Small intestine (tissue), 7 donors: ENCODE measurements around the gene TRHDE. TPM values are rescaled to one million over a fixed set of nuclear protein-coding genes. Genes with fewer than 3 reads are reported as not detected.
"Not testable (repeated sequence)": the region's sequence is repeated elsewhere in the genome, so short reads cannot be mapped to it uniquely, and the experiment has no call there.

ENCODE experiments used
- DNase-seq, 2 donors: peaks; one replicate each; pipeline versions ENCODE4 v3.0.0 to v3.0.0-alpha.2; 2013
- FAIRE-seq: peaks from 2 replicates; lab custom pipeline; 2012; peaks lifted over from hg19 to GRCh38; lab: Jason Lieb, UNC
- H3K27ac ChIP-seq, 3 donors: one replicate each; pipeline ENCODE4 v1.5.1; 2013; ENCODE audit warnings: low read length in 2 of 3, mild to moderate bottlenecking in 2 of 3, control low read depth in 1 of 3, inconsistent platforms in 1 of 3, low read depth in 1 of 3, moderate library complexity in 1 of 3
- H3K27me3 ChIP-seq, 3 donors: one replicate each; pipeline ENCODE4 v1.6.1; 2013; ENCODE audit warnings: low read length in 3 of 3, inconsistent platforms in 1 of 3; ENCODE audit not compliant: control insufficient read depth in 3 of 3, insufficient read depth in 3 of 3
- H3K36me3 ChIP-seq, 3 donors: one replicate each; pipeline ENCODE4 v1.6.1; 2013; ENCODE audit warnings: low read length in 3 of 3, inconsistent platforms in 1 of 3, low read depth in 1 of 3, mild to moderate bottlenecking in 1 of 3, moderate library complexity in 1 of 3; ENCODE audit not compliant: control insufficient read depth in 3 of 3, insufficient read depth in 2 of 3
- H3K4me1 ChIP-seq, 3 donors: one replicate each; pipeline ENCODE4 v1.6.1; 2013; ENCODE audit warnings: low read length in 2 of 3, inconsistent platforms in 1 of 3, low read depth in 1 of 3, mild to moderate bottlenecking in 1 of 3, moderate library complexity in 1 of 3; ENCODE audit not compliant: control insufficient read depth in 3 of 3, insufficient read depth in 2 of 3
- H3K4me3 ChIP-seq, 3 donors: one replicate each; pipeline ENCODE4 v1.5.1; 2013; ENCODE audit warnings: low read length in 3 of 3, control low read depth in 1 of 3, inconsistent platforms in 1 of 3, low read depth in 1 of 3, mild to moderate bottlenecking in 1 of 3, moderate library complexity in 1 of 3
- H3K9me3 ChIP-seq, 2 donors: one replicate each; pipeline ENCODE4 v1.6.1; 2013; ENCODE audit warnings: low read depth in 1 of 2, low read length in 1 of 2; ENCODE audit not compliant: control insufficient read depth in 2 of 2, insufficient read depth in 1 of 2
- WGBS, 3 donors: extraction: QIAGEN DNeasy Blood & Tissue Kit; methylation state at CpG; one replicate each; pipeline ENCODE4 v1.1.7; 2013; 5-methylcytosine and 5-hydroxymethylcytosine counted together
- polyA plus RNA-seq, 4 donors: library from polyadenylated mRNA; stranded (reverse) in 3 of 4; unstranded in 1 of 4; fragments of 200-250 nt in 3 of 4; fragments of 120-200 nt in 1 of 4; gene quantifications; one replicate each; pipeline versions ENCODE4 v1.2.1 to v1.2.3, GENCODE V29; 2013
- donor health status: healthy with polysubstance abuse.
- donor health status: control.
- donor health status: control.
- donor health status: Bipolar disorder and iron deficiency.
- donor health status: healthy.

The TRHDE gene
- polyA plus RNA-seq, 4 donors = 0.98 to 14.6 (median 1.8) TPM

DNA sequence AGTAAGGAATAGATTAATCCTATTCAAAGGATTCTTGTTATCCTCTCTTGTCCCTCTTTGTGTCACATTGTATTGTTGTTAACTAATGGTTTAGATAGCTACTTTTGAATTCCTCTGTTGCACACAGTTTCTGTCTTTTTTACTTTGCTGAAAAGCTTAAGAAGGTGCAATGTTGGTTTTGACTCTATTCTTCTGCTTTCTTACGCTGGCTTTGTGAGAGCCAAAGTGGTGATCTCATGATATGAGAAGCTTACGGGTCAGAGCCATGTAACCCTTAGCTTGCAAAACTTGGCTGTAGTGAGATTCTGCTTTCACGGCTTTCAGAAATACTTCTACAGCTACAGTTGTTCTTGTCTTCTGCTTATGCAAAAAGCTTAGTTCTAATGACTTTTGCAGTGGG, 239.7 kb downstream of the TRHDE start:
- peak overlapping the region in 1 of 3 donors; percentile 58 for H3K27ac ChIP-seq
- H3K4me1 ChIP-seq = peaks cover 0 to 3% (median 2%) of the 10 kb centered on the region in 3 donors
- peaks cover 0 to 3% of the 10 kb centered on the region in 2 donors for H3K9me3 ChIP-seq
- no peak for FAIRE-seq
- DNase-seq = peak in 1 of 2 donors; percentile 45
- H3K36me3 ChIP-seq = peaks cover 0 to 3% (median 0%) of the 10 kb centered on the region in 3 donors
- WGBS, 3 donors = 52 to 81% (median 79%) methylated on average over 3 of the region's 3 CpGs
- H3K4me3 ChIP-seq = no peak overlapping the region
- no peaks in the 10 kb centered on the region for H3K27me3 ChIP-seq

DNA sequence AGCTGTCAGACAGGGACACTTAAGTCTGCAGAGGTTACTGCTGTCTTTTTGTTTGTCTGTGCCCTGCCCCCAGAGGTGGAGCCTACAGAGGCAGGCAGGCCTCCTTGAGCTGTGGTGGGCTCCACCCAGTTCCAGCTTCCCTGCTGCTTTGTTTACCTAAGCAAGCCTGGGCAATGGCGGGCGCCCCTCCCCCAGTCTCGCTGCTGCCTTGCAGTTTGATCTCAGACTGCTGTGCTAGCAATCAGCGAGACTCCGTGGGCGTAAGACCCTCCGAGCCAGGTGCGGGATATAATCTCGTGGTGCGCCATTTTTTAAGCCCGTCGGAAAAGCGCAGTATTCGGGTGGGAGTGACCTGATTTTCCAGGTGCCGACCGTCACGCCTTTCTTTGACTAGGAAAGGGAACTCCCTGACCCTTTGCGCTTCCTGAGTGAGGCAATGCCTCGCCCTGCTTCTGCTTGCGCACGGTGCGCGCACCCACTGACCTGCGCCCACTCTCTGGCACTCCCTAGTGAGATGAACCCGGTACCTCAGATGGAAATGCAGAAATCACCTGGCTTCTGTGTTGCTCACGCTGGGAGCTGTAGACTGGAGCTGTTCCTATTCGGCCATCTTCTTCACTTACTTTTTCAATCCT, 248.0 kb downstream of the TRHDE start:
- H3K9me3 ChIP-seq, H3K36me3 ChIP-seq, FAIRE-seq, H3K27me3 ChIP-seq, H3K4me1 ChIP-seq, H3K4me3 ChIP-seq, H3K27ac ChIP-seq, DNase-seq: not testable (repeated sequence)
- WGBS, 3 donors = 95 to 97% (median 96%) methylated on average over 17 to 27 of the region's 27 CpGs

DNA sequence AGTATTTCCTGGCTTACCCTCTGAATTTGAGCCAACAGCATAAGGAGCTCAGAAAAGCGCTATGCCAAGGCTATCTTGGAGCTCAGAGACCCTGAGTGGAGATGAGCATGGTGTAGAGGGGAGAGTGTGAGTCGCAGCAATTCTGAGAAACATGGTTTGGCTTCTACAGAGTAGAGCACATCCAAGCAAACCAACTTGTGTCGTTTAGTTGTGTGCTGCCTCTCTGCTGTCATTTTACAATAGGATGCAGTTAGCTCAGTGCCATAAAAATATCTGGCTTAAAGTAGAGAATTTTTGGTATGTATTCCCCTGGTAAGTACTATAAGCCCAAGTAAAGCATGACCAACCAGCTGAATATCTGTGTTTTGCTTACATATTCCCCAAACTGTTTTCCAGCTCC, 249.2 kb downstream of the TRHDE start:
- no peak overlapping the region for H3K4me3 ChIP-seq
- H3K9me3 ChIP-seq = no peaks in the 10 kb centered on the region
- H3K27ac ChIP-seq = no peak overlapping the region
- no peaks in the 10 kb centered on the region for H3K4me1 ChIP-seq
- FAIRE-seq (no peak), DNase-seq (no peak)
- no peaks in the 10 kb centered on the region for H3K27me3 ChIP-seq
- H3K36me3 ChIP-seq = no peaks in the 10 kb centered on the region
- WGBS, 3 donors = 73 to 82% (median 77%) methylated on average over 3 of the region's 3 CpGs

DNA sequence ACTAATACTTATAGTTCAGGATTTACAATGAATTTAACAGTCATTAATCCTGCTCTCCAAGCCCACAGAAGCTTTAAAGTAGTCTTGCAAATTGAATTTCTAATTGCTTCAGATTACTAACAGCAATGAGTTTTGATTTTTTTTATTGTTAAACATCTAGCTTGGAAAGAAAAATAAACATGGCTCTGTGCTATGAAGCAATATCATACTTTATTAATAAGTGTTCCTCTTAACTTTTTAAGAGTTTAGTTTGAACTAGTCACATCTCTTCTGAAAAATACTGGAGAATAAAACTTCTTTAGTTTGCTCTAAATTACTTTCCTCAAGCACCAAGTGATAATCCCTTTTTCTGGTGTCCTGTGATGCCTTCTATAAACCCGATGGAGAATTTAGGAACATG, 250.2 kb downstream of the TRHDE start:
- Histone ChIP-seq H3K4me3 (no peak overlapping the region), H3K36me3 (no peaks in the 10 kb centered on the region), H3K9me3 (no peaks in the 10 kb centered on the region), H3K27me3 (no peaks in the 10 kb centered on the region), H3K27ac (no peak overlapping the region), H3K4me1 (no peaks in the 10 kb centered on the region)
- no peak for FAIRE-seq
- no peak for DNase-seq
- WGBS, 3 donors = 42 to 69% (median 63%) methylated on average over 1 of the region's 1 CpG

DNA sequence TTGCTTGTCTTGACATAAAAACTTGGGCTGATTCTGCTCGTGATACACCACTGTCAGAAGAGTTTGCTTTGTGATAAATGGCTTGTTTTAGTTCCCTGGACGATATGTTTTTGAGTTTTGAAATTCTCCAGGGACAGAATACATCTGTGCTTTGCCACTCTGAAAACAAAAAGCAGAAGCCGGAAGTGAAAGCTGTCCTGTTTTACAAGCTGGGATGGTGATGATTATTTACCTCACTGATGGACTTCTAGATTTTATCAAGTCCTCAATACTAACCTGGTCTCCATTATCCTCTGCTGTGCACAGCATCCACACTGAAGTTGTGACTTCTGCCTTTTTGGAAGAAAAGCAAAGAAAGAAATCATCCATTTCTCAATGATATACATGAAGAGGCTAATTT, 251.6 kb downstream of the TRHDE start:
- no peak for FAIRE-seq
- Histone ChIP-seq H3K27ac (no peak overlapping the region), H3K27me3 (no peaks in the 10 kb centered on the region), H3K4me3 (no peak overlapping the region), H3K4me1 (no peaks in the 10 kb centered on the region), H3K9me3 (no peaks in the 10 kb centered on the region), H3K36me3 (no peaks in the 10 kb centered on the region)
- no peak for DNase-seq
- 26 to 47% (median 45%) methylated on average over 3 of the region's 3 CpGs for WGBS, 3 donors

DNA sequence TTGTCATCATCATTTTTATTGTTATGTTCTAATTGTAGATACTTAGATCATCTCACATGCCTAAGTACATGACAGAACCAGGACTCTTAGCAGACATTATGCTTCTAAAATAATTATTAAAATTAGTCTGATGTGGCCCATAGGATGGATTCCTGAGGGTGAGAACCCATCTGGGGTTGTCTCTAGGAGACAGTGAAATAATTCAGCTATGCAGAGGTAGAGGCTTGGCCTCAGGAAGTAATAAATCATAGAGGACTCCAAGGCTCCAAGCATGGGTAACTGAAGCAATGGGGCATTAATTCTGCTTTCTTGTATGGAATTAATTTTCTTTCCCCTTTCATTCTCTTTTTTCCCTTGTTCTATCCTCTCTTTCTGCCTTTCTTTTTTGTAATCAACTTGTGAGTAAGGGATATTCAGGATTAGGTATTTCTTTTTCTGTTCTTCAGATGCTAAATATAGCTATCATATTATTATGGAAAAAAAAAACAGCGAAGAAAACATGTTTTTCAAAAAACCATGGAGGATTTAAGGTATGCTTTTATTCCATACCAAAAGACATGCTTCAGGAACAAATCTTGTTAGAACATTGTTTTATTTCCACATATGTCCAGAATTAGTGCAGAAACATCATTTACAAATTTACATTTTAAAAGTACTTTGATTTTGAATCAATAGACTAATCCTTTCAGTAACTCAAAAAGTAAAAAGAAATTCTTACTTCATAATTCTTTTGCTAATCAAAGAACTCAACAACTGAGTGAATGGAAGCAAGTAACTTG, 263.2 kb downstream of the TRHDE start:
- no peak overlapping the region for H3K27ac ChIP-seq
- WGBS, 3 donors = 83 to 86% (median 85%) methylated on average over 1 of the region's 1 CpG
- FAIRE-seq (no peak), DNase-seq (no peak)
- no peak overlapping the region for H3K4me3 ChIP-seq
- no peaks in the 10 kb centered on the region for H3K27me3 ChIP-seq
- H3K9me3 ChIP-seq = no peaks in the 10 kb centered on the region
- no peaks in the 10 kb centered on the region for H3K4me1 ChIP-seq
- no peaks in the 10 kb centered on the region for H3K36me3 ChIP-seq

DNA sequence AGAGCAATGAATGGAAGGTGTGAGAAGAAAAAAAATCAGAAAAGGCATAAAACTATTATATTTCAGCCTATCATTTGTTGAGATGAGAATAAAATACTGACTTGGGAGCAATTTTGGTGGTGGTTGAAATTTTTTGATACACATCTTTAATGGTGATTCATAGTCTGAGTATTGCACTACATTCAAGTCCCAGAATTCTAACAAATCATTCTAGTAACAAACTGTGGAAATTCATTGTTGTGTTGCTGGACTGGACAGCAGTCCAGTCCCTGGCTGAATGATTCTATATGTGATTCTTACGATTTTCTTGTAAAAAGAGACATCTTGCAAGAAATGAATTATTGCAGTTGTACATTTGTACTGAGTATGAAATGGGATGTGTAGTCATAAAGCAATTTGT, 268.6 kb downstream of the TRHDE start:
- Histone ChIP-seq H3K4me3 (no peak overlapping the region), H3K27ac (no peak overlapping the region), H3K36me3 (no peaks in the 10 kb centered on the region), H3K27me3 (no peaks in the 10 kb centered on the region), H3K9me3 (no peaks in the 10 kb centered on the region), H3K4me1 (no peaks in the 10 kb centered on the region)
- FAIRE-seq = no peak
- WGBS, 3 donors = 58 to 77% (median 69%) methylated on average over 1 of the region's 1 CpG
- DNase-seq = no peak

DNA sequence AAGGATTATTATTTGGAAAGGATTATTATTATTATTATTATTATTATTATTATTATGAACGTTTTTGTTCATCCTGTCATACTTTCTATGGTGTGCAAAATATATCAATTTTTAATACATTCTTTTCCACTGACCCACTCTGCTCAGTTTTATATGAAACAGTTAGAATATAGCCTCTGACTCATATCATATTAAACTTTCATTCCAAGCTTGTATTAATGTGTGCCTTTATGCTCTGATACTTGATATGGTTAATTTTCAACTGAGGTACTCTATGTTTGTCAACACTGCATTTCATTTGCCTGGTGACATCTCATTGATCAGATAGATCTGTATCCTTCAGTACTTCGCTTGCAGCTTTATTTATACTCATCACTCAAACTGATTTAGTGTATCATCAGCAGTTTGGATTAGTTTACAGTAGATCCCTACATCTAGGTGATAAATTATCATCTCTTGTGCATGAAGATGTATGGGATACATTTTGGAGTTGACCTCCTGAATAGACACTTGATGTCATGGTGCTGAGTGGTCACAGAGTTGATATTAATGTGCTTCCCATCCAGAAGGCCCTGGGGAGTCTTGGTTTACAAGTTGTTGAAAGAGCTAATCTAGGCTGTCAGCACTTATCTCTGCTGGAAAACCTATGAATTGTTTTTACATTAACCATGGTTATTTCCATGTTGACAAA, 271.8 kb downstream of the TRHDE start:
- no peaks in the 10 kb centered on the region for H3K27me3 ChIP-seq
- FAIRE-seq (no peak), DNase-seq (no peak)
- H3K4me3 ChIP-seq = no peak overlapping the region
- no peaks in the 10 kb centered on the region for H3K36me3 ChIP-seq
- H3K9me3 ChIP-seq = no peaks in the 10 kb centered on the region
- no peaks in the 10 kb centered on the region for H3K4me1 ChIP-seq
- WGBS, 3 donors = 51 to 70% (median 57%) methylated on average over 2 of the region's 2 CpGs
- no peak overlapping the region for H3K27ac ChIP-seq
